Activated CD4-positive, alpha-beta T cell treated with anti-CD3 and anti-CD28 coated beads, Interleukin-10, Interleukin-2, amounts not matched to agents 100 ng/mL and 50 ng/mL, durations not matched to agents 16 hours and 8 hours (primary cell): ENCODE data around the gene DENND1A.

Source experiments
- DNase-seq: peaks from one replicate; pipeline ENCODE4 v3.0.0-alpha.2; 2020

Gene DENND1A

GRCh38 chr9:123361086-123361730 lies 568.7 kb downstream of the DENND1A start:
- DNase-seq = no peak

- DNase-seq = peak; percentile 43
These were observed 569.5 kb downstream of the DENND1A start for GRCh38 chr9:123360161-123361085.

GRCh38 chr9:123359546-123359945 lies 570.4 kb downstream of the DENND1A start:
- no peak for DNase-seq

GRCh38 chr9:123359106-123359505 lies 570.8 kb downstream of the DENND1A start:
- no peak for DNase-seq

- no peak for DNase-seq
These were observed 571.6 kb downstream of the DENND1A start for GRCh38 chr9:123358181-123358905.

- DNase-seq = no peak
These were observed 572.2 kb downstream of the DENND1A start for GRCh38 chr9:123357743-123358059.

- no peak for DNase-seq
These were observed 572.8 kb downstream of the DENND1A start for GRCh38 chr9:123356851-123357742.

GRCh38 chr9:123355761-123356431 lies 574.0 kb downstream of the DENND1A start, which contains the start of gene CRB2:
Gene CRB2, plus strand, starts transcription at chr9:123356197. Its CDS starts 64 bp downstream, at chr9:123356261.
- no peak for DNase-seq

- DNase-seq = no peak
These were observed 575.0 kb downstream of the DENND1A start for GRCh38 chr9:123354806-123355508.

GRCh38 chr9:123353984-123354591 lies 575.8 kb downstream of the DENND1A start:
- DNase-seq = peak; percentile 63

GRCh38 chr9:123353041-123353440 lies 576.9 kb downstream of the DENND1A start:
- DNase-seq = no peak

- DNase-seq = no peak
These were observed 579.2 kb downstream of the DENND1A start for GRCh38 chr9:123350590-123351310.

GRCh38 chr9:123349691-123350480 lies 580.0 kb downstream of the DENND1A start:
- peak; percentile 74 for DNase-seq

GRCh38 chr9:123349033-123349432 lies 580.9 kb downstream of the DENND1A start:
- no peak for DNase-seq

GRCh38 chr9:123348317-123348992 lies 581.5 kb downstream of the DENND1A start:
- DNase-seq = no peak

GRCh38 chr9:123347289-123348060 lies 582.5 kb downstream of the DENND1A start:
- no peak for DNase-seq

GRCh38 chr9:123346826-123347225 lies 583.1 kb downstream of the DENND1A start:
- DNase-seq = no peak

- DNase-seq = no peak
These were observed 583.9 kb downstream of the DENND1A start for GRCh38 chr9:123346026-123346425.
